HG02642 (cell line): ENCODE data around the gene LRP1-AS.

Source experiments
- ATAC-seq: cut with Tn5 transposase; IDR thresholded peaks from one replicate; pipeline ENCODE4 v1.9.1; 2021; ENCODE audit warnings: mild to moderate bottlenecking; ENCODE audit not compliant: unreplicated experiment, poor library complexity

Gene LRP1-AS

GRCh38 chr12:57181072-57181471 lies 33.7 kb upstream of the LRP1-AS start:
- ATAC-seq = no peak

- no peak for ATAC-seq
Measured at GRCh38 chr12:57180321-57180989, 33.0 kb upstream of the LRP1-AS start.

DNA sequence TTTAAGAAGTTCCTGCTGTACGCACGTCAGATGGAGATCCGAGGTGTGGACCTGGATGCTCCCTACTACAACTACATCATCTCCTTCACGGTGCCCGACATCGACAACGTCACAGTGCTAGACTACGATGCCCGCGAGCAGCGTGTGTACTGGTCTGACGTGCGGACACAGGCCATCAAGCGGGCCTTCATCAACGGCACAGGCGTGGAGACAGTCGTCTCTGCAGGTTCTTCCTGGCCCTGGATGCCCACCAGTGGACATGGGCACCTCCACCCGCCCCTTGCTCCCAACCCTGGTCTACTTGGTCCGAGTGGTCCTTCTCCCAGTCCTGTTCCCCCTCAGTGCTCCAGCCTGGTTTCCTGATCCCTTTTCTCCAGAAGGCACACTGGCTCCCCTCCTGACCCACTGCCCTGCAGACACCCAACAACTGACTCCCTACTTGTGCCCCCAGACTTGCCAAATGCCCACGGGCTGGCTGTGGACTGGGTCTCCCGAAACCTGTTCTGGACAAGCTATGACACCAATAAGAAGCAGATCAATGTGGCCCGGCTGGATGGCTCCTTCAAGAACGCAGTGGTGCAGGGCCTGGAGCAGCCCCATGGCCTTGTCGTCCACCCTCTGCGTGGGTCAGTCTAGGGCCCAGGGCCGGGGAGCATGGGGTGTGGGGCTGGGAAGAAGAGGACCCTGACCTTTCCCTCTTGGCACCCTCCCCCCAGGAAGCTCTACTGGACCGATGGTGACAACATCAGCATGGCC lies 32.1 kb upstream of the LRP1-AS start:
- no peak for ATAC-seq

DNA sequence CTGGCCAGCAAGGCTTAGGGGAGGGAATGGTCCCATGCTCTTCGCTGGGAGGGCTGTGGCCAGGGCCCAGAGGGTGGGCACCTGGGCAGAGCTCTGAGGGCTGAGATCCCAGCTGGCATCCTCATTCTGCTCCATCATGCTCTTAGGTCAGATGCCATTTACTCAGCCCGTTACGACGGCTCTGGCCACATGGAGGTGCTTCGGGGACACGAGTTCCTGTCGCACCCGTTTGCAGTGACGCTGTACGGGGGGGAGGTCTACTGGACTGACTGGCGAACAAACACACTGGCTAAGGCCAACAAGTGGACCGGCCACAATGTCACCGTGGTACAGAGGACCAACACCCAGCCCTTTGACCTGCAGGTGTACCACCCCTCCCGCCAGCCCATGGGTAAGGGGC lies 30.8 kb upstream of the LRP1-AS start:
- no peak for ATAC-seq

GRCh38 chr12:57177354-57177753 lies 29.9 kb upstream of the LRP1-AS start:
- no peak for ATAC-seq

- no peak for ATAC-seq
Measured at GRCh38 chr12:57176846-57177245, 29.4 kb upstream of the LRP1-AS start.

GRCh38 chr12:57176139-57176477 lies 28.7 kb upstream of the LRP1-AS start:
- no peak for ATAC-seq

DNA sequence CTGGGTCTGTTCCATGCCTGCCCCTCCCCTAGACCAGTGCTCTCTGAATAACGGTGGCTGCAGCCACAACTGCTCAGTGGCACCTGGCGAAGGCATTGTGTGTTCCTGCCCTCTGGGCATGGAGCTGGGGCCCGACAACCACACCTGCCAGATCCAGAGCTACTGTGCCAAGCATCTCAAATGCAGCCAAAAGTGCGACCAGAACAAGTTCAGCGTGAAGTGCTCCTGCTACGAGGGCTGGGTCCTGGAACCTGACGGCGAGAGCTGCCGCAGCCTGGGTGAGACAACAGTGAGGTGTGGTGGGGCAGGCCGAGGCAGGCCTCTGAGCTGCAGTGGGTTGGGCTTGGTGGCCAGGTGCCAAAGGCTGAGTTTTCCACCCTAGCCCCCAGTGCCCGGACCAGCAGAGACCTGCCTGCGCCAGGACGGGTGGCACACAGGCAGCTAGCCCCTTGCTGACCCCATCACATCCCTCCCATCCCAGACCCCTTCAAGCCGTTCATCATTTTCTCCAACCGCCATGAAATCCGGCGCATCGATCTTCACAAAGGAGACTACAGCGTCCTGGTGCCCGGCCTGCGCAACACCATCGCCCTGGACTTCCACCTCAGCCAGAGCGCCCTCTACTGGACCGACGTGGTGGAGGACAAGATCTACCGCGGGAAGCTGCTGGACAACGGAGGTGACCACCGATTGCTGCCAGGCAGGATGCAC lies 28.2 kb upstream of the LRP1-AS start:
- no peak for ATAC-seq

DNA sequence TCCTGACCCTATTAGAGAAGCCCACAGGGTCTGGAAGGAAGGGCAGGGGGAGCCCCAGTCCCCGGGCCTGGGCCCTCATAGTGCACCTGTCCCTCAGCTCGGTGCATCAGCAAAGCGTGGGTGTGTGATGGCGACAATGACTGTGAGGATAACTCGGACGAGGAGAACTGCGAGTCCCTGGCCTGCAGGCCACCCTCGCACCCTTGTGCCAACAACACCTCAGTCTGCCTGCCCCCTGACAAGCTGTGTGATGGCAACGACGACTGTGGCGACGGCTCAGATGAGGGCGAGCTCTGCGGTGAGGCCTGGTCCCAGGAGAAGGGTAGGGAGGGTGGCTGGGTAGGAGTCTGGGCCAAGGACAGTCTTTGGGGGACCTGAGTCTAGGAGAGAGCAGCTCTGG lies 26.3 kb upstream of the LRP1-AS start:
- ATAC-seq = no peak

GRCh38 chr12:57173089-57173488 lies 25.7 kb upstream of the LRP1-AS start:
- no peak for ATAC-seq

DNA sequence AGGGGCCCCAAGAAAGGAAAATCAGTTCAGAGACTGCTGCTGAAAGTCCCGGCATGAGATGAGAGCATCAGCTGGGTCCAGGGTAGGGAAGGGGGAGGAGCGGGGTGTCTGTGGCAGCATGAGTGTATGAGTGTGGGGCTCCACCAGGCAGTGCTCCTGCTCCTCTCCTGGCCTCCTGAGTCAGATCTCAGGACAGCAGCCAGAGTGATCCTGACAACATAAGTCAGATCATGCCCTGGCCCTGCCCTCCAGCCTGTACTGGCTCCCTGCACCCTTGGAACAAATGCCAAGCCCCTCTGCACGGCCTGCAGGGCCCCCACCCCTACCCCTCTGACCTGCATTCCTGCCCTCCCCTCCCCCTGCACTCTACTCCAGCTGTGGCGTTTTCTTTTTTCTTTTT lies 24.2 kb upstream of the LRP1-AS start:
- ATAC-seq = no peak

GRCh38 chr12:57170927-57171326 lies 23.5 kb upstream of the LRP1-AS start:
- ATAC-seq = no peak

GRCh38 chr12:57170408-57170807 lies 23.0 kb upstream of the LRP1-AS start:
- ATAC-seq = no peak

DNA sequence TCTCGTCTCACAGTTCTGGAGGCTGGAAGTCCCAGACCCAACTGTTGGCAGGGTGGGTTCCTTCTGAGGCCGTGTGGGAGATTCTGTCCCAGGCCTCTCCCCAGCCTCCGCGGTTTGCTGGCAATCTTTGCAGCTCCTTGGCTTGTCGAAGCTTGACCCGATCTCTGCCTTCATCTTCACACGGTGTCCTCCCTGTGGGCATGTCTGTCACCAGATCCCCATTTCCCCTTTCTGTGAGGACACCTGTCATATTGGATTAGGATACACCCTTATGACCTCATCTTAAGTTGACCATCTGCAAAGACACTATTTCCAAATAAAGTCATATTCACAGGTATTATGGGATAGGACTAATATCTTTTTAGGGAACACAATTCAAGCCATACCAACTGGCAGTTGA lies 22.6 kb upstream of the LRP1-AS start:
- ATAC-seq = no peak

DNA sequence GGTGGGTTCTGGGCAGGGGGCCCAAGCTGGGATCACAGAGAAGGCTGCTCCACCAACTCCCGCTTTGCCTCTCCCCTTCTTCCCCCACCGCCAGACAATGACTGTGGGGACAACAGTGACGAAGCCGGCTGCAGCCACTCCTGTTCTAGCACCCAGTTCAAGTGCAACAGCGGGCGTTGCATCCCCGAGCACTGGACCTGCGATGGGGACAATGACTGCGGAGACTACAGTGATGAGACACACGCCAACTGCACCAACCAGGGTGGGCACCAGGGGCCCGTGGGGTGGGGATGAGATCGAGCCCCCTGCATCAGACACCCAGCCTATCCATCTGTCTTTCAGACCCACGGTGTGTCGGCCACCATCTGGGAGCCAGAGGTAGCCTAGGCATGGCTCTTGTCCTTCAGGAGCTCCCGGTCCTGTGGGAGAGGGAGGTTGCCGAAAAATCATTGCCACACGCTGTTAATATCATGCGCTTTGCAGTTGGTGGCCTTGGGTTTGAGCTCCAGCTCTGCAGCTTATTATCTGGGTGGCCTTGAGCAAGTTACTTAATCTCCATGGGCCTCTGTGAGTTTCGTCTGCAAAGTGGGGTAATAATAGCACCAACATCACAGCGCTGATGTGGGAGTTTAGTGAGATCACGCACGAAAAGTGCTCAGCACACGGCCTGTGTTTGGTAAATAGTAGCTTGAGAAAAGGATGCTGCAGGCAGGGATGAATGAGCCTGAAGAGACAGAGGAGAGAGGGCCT lies 21.8 kb upstream of the LRP1-AS start:
- ATAC-seq = no peak

- ATAC-seq = no peak
Measured at GRCh38 chr12:57168058-57168457, 20.6 kb upstream of the LRP1-AS start.

- ATAC-seq = no peak
Measured at GRCh38 chr12:57166971-57167371, 19.6 kb upstream of the LRP1-AS start.

GRCh38 chr12:57165741-57166140 lies 18.3 kb upstream of the LRP1-AS start:
- no peak for ATAC-seq

DNA sequence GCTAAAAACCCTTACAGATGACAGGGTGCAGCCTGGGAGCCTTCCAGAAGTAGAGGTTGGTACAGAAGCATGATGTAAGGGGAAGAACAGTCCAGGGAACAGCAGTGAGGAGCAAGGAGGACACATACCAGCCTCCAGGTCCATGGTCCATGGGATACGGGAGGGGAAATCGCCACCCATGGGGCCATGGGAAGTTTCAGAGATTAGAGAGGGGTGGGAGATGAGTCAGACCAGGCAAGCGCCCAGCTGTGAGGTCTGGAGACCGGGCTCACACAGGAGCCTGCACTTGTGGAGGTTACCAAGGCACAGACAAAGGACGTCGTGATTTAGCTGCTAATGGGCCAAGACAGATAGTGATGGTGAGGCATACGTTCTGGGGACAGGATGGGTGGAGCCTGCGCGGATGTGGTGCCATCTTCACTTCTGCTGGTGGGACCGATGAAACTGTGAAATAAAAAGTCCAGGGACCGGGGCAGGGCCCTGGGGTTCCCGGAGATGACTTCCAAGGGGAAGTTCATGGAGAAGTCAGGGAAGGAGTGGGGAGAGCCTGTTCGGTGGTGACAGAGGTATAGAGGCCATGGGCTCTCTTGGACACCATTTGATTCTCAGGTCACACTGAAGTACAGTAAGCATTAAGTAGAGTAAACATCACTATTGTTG lies 17.7 kb upstream of the LRP1-AS start:
- no peak for ATAC-seq

GRCh38 chr12:57164454-57164853 lies 17.0 kb upstream of the LRP1-AS start:
- ATAC-seq = no peak
